ENCODE measurements around the gene NBAS.
"Not testable (repeated sequence)": the region's sequence is repeated elsewhere in the genome, so short reads cannot be mapped to it uniquely, and the experiment has no call there.

NBAS gene

GRCh38 chr2:15323227-15323626 lies 237.9 kb downstream of the NBAS start:
- Histone ChIP-seq H3K4me3 (ENCODE audit: insufficient read depth in 1 of 2, low read depth in 1 of 2, low read length in 2 of 2) (no peak overlapping the region), H2AK5ac (ENCODE audit: low read length, severe bottlenecking) (no peak overlapping the region), H3K4me1 (ENCODE audit: control insufficient read depth, insufficient read depth, low read depth, low read length) (no peaks in the 10 kb centered on the region), H2BK15ac (ENCODE audit: low read depth, poor library complexity, severe bottlenecking) (no peak overlapping the region), H3K9me3 (ENCODE audit: control insufficient read depth, low read length) (peaks cover 3% of the 10 kb centered on the region), H3K4ac (ENCODE audit: low read depth in 1 of 2, low read length in 2 of 2) (no peak overlapping the region), H4K8ac (ENCODE audit: low read length) (no peak overlapping the region), H3K27me3 (ENCODE audit: control insufficient read depth in 1 of 2, insufficient read depth in 1 of 2, low read length in 2 of 2) (no peaks in the 10 kb centered on the region), H4K91ac (ENCODE audit: low read length) (no peak overlapping the region), H3K27ac (ENCODE audit: low read length, poor library complexity, severe bottlenecking) (no peak overlapping the region), H3K79me1 (replicated peaks; ENCODE audit: low read length, poor library complexity, severe bottlenecking) (peaks cover 6% of the 10 kb centered on the region), H3K18ac (ENCODE audit: low read depth in 1 of 2, low read length in 2 of 2) (no peak overlapping the region), H3K36me3 (ENCODE audit: control insufficient read depth in 1 of 2, insufficient read depth in 2 of 2, low read depth in 1 of 2, low read length in 2 of 2) (peaks cover 3 to 31% of the 10 kb centered on the region in 2 experiments), H2BK120ac (ENCODE audit: low read depth, low read length) (no peak overlapping the region), H2BK5ac (ENCODE audit: low read depth, low read length, poor library complexity, severe bottlenecking) (no peak overlapping the region), H3K4me2 (ENCODE audit: low read length, poor library complexity, severe bottlenecking) (no peak overlapping the region), H3K23ac (ENCODE audit: low read length in 2 of 2) (no peak overlapping the region), H2AFZ (ENCODE audit: low read depth, low read length) (no peak overlapping the region), H3K14ac (ENCODE audit: low read length in 2 of 2) (no peak overlapping the region), H2BK12ac (ENCODE audit: low read length in 2 of 2) (no peak overlapping the region), H3K9ac (ENCODE audit: low read length) (no peak overlapping the region)
- WGBS, result 100% methylated on average over 1 of the region's 1 CpG
- no peak for DNase-seq

GRCh38 chr2:15321481-15321880 lies 239.7 kb downstream of the NBAS start:
- not testable (repeated sequence) for H2BK12ac ChIP-seq (ENCODE audit: low read length in 2 of 2); H2BK5ac ChIP-seq (ENCODE audit: low read depth, low read length, poor library complexity, severe bottlenecking); H3K9me3 ChIP-seq (ENCODE audit: control insufficient read depth, low read length); H4K8ac ChIP-seq (ENCODE audit: low read length); H3K9ac ChIP-seq (ENCODE audit: low read length); H3K4me2 ChIP-seq (ENCODE audit: low read length, poor library complexity, severe bottlenecking); H3K4ac ChIP-seq (ENCODE audit: low read depth in 1 of 2, low read length in 2 of 2); H2BK120ac ChIP-seq (ENCODE audit: low read depth, low read length); H2AFZ ChIP-seq (ENCODE audit: low read depth, low read length); H2BK15ac ChIP-seq (ENCODE audit: low read depth, poor library complexity, severe bottlenecking); H3K27ac ChIP-seq (ENCODE audit: low read length, poor library complexity, severe bottlenecking); H3K4me3 ChIP-seq (ENCODE audit: insufficient read depth in 1 of 2, low read depth in 1 of 2, low read length in 2 of 2); H3K14ac ChIP-seq (ENCODE audit: low read length in 2 of 2); H3K18ac ChIP-seq (ENCODE audit: low read depth in 1 of 2, low read length in 2 of 2); DNase-seq; H3K4me1 ChIP-seq (ENCODE audit: control insufficient read depth, insufficient read depth, low read depth, low read length); H3K23ac ChIP-seq (ENCODE audit: low read length in 2 of 2); H2AK5ac ChIP-seq (ENCODE audit: low read length, severe bottlenecking); H3K27me3 ChIP-seq (ENCODE audit: control insufficient read depth in 1 of 2, insufficient read depth in 1 of 2, low read length in 2 of 2); H3K79me1 ChIP-seq (replicated peaks; ENCODE audit: low read length, poor library complexity, severe bottlenecking); H4K91ac ChIP-seq (ENCODE audit: low read length)
- 100% methylated on average over 4 of the region's 4 CpGs for WGBS
- peaks cover 6 to 15% of the 10 kb centered on the region in 2 experiments for H3K36me3 ChIP-seq (ENCODE audit: control insufficient read depth in 1 of 2, insufficient read depth in 2 of 2, low read depth in 1 of 2, low read length in 2 of 2)

- Histone ChIP-seq H3K23ac (ENCODE audit: low read length in 2 of 2) (no peak overlapping the region), H3K4me2 (ENCODE audit: low read length, poor library complexity, severe bottlenecking) (no peak overlapping the region), H4K8ac (ENCODE audit: low read length) (no peak overlapping the region), H3K4me1 (ENCODE audit: control insufficient read depth, insufficient read depth, low read depth, low read length) (no peaks in the 10 kb centered on the region), H2BK5ac (ENCODE audit: low read depth, low read length, poor library complexity, severe bottlenecking) (no peak overlapping the region), H3K14ac (ENCODE audit: low read length in 2 of 2) (peak overlapping the region in 1 of 2 experiments; percentile 48), H2AK5ac (ENCODE audit: low read length, severe bottlenecking) (no peak overlapping the region), H3K27me3 (ENCODE audit: control insufficient read depth in 1 of 2, insufficient read depth in 1 of 2, low read length in 2 of 2) (no peaks in the 10 kb centered on the region), H3K18ac (ENCODE audit: low read depth in 1 of 2, low read length in 2 of 2) (no peak overlapping the region), H3K9me3 (ENCODE audit: control insufficient read depth, low read length) (peaks cover under 1% of the 10 kb centered on the region), H3K79me1 (replicated peaks; ENCODE audit: low read length, poor library complexity, severe bottlenecking) (peaks cover 7% of the 10 kb centered on the region), H3K36me3 (ENCODE audit: control insufficient read depth in 1 of 2, insufficient read depth in 2 of 2, low read depth in 1 of 2, low read length in 2 of 2) (peaks cover 7 to 11% of the 10 kb centered on the region in 2 experiments), H2AFZ (ENCODE audit: low read depth, low read length) (no peak overlapping the region), H2BK120ac (ENCODE audit: low read depth, low read length) (no peak overlapping the region), H2BK12ac (ENCODE audit: low read length in 2 of 2) (no peak overlapping the region), H4K91ac (ENCODE audit: low read length) (no peak overlapping the region), H2BK15ac (ENCODE audit: low read depth, poor library complexity, severe bottlenecking) (no peak overlapping the region), H3K27ac (ENCODE audit: low read length, poor library complexity, severe bottlenecking) (no peak overlapping the region), H3K4me3 (ENCODE audit: insufficient read depth in 1 of 2, low read depth in 1 of 2, low read length in 2 of 2) (no peak overlapping the region), H3K9ac (ENCODE audit: low read length) (no peak overlapping the region), H3K4ac (ENCODE audit: low read depth in 1 of 2, low read length in 2 of 2) (no peak overlapping the region)
- 95% methylated on average over 11 of the region's 12 CpGs for WGBS
- DNase-seq, result no peak
These were observed 244.7 kb downstream of the NBAS start for GRCh38 chr2:15316370-15316814.

- Histone ChIP-seq H2BK12ac (ENCODE audit: low read length in 2 of 2) (no peak overlapping the region), H2BK120ac (ENCODE audit: low read depth, low read length) (no peak overlapping the region), H2BK15ac (ENCODE audit: low read depth, poor library complexity, severe bottlenecking) (no peak overlapping the region), H3K27ac (ENCODE audit: low read length, poor library complexity, severe bottlenecking) (no peak overlapping the region), H3K23ac (ENCODE audit: low read length in 2 of 2) (no peak overlapping the region), H3K27me3 (ENCODE audit: control insufficient read depth in 1 of 2, insufficient read depth in 1 of 2, low read length in 2 of 2) (no peaks in the 10 kb centered on the region), H3K79me1 (replicated peaks; ENCODE audit: low read length, poor library complexity, severe bottlenecking) (peaks cover 8% of the 10 kb centered on the region), H3K4ac (ENCODE audit: low read depth in 1 of 2, low read length in 2 of 2) (no peak overlapping the region), H3K4me2 (ENCODE audit: low read length, poor library complexity, severe bottlenecking) (no peak overlapping the region), H3K9me3 (ENCODE audit: control insufficient read depth, low read length) (no peaks in the 10 kb centered on the region), H2BK5ac (ENCODE audit: low read depth, low read length, poor library complexity, severe bottlenecking) (no peak overlapping the region), H4K8ac (ENCODE audit: low read length) (no peak overlapping the region), H3K14ac (ENCODE audit: low read length in 2 of 2) (no peak overlapping the region), H3K4me3 (ENCODE audit: insufficient read depth in 1 of 2, low read depth in 1 of 2, low read length in 2 of 2) (no peak overlapping the region), H3K9ac (ENCODE audit: low read length) (no peak overlapping the region), H4K91ac (ENCODE audit: low read length) (no peak overlapping the region), H3K18ac (ENCODE audit: low read depth in 1 of 2, low read length in 2 of 2) (no peak overlapping the region), H3K36me3 (ENCODE audit: control insufficient read depth in 1 of 2, insufficient read depth in 2 of 2, low read depth in 1 of 2, low read length in 2 of 2) (peaks cover 7 to 11% of the 10 kb centered on the region in 2 experiments), H3K4me1 (ENCODE audit: control insufficient read depth, insufficient read depth, low read depth, low read length) (no peaks in the 10 kb centered on the region), H2AFZ (ENCODE audit: low read depth, low read length) (no peak overlapping the region), H2AK5ac (ENCODE audit: low read length, severe bottlenecking) (no peak overlapping the region)
- 100% methylated on average over 1 of the region's 1 CpG for WGBS
- DNase-seq, result no peak
These were observed 245.7 kb downstream of the NBAS start for GRCh38 chr2:15315411-15315810.
